SU-DHL-6 (cell line): ENCODE data around the gene SKAP2.

Source experiments
- H2AFZ ChIP-seq: fragments of 200-600 bp; sonication (generic); 2 replicates; pipeline ENCODE4 v1.6.1; 2014; ENCODE audit warnings: low read depth, mild to moderate bottlenecking, moderate library complexity, mixed read lengths, antibody characterized with exemption, low read length; ENCODE audit not compliant: severe bottlenecking
- H3F3A ChIP-seq: fragments of 200-600 bp; shearing (Covaris generic); 2 replicates; pipeline ENCODE4 v1.6.0; 2016; ENCODE audit warnings: antibody characterized with exemption, mild to moderate bottlenecking; ENCODE audit not compliant: insufficient read depth
- H3K27ac ChIP-seq: fragments of 200-600 bp; sonication (generic); 2 replicates; pipeline ENCODE4 v1.5.1; 2016; ENCODE audit warnings: low read depth, mild to moderate bottlenecking, low read length, moderate library complexity, mixed read lengths
- H3K27me3 ChIP-seq: fragments of 200-600 bp; sonication (generic), shearing (Covaris generic); 2 replicates; pipeline ENCODE4 v1.6.0; 2014; ENCODE audit warnings: mild to moderate bottlenecking, low read length
- H3K36me3 ChIP-seq: fragments of 200-600 bp; sonication (generic); 2 replicates; pipeline ENCODE4 v1.6.1; 2014; ENCODE audit warnings: mild to moderate bottlenecking, low read length, mixed read lengths
- H3K4me2 ChIP-seq: fragments of 300-600, 200-600 bp; shearing (Covaris generic), sonication (generic); 2 replicates; pipeline ENCODE4 v1.6.0; 2014; ENCODE audit warnings: low read length, low read depth, mild to moderate bottlenecking; ENCODE audit not compliant: poor library complexity, severe bottlenecking
- H3K4me3 ChIP-seq: fragments of 200-600 bp; sonication (generic); 2 replicates; pipeline ENCODE4 v1.5.1; 2014; ENCODE audit warnings: antibody characterized with exemption, low read length, mild to moderate bottlenecking, mixed read lengths; ENCODE audit not compliant: insufficient read depth, poor library complexity, severe bottlenecking
- H3K79me2 ChIP-seq: fragments of 200-600 bp; sonication (generic); 2 replicates; pipeline ENCODE4 v1.6.1; 2014; ENCODE audit warnings: mild to moderate bottlenecking, low read length, moderate library complexity; ENCODE audit not compliant: insufficient read depth
- H3K9ac ChIP-seq: fragments of 200-600 bp; sonication (generic); 2 replicates; pipeline ENCODE4 v1.7.0; 2014; ENCODE audit warnings: mild to moderate bottlenecking, low read length
- H3K9me2 ChIP-seq: fragments of 200-600 bp; sonication (generic); replicated peaks from 2 replicates; pipeline ENCODE4 v1.6.1; 2014; ENCODE audit warnings: low read length; ENCODE audit not compliant: insufficient read depth
- H3K9me3 ChIP-seq: fragments of 200-600 bp; sonication (generic); 2 replicates; pipeline ENCODE4 v1.6.1; 2014; ENCODE audit warnings: low read length, mixed read lengths; ENCODE audit not compliant: insufficient read depth
- H4K20me1 ChIP-seq: fragments of 200-600 bp; sonication (generic); 2 replicates; pipeline ENCODE4 v1.6.1; 2014; ENCODE audit warnings: low read depth, mild to moderate bottlenecking, antibody characterized with exemption, low read length, moderate library complexity, mixed read lengths
- EZH2phosphoT487 ChIP-seq: fragments of 200-600 bp; sonication (generic), shearing (Covaris generic); conservative IDR thresholded peaks from 2 replicates; pipeline ENCODE4 v1.6.1; 2018; ENCODE audit warnings: mild to moderate bottlenecking, antibody characterized with exemption, low read length, moderate library complexity, mixed read lengths
- TF ChIP-seq, protein P1 (sequence below): fragments of 200-600 bp; sonication (generic); IDR thresholded peaks from one replicate; pipeline ENCODE4 v1.5.1; 2017; ENCODE audit warnings: antibody characterized with exemption, mild to moderate bottlenecking, low read length, moderate library complexity; ENCODE audit not compliant: insufficient read depth, poor library complexity, severe bottlenecking

SKAP2 gene

GRCh38 chr7:26631601-26632000 is 232.8 kb downstream of the SKAP2 start:
- Histone ChIP-seq H3K4me3 (no peak overlapping the region), H2AFZ (no peak overlapping the region), H4K20me1 (no peaks in the 10 kb centered on the region), H3F3A (no peaks in the 10 kb centered on the region), H3K27ac (no peak overlapping the region), H3K4me2 (no peak overlapping the region), H3K27me3 (no peaks in the 10 kb centered on the region), H3K36me3 (no peaks in the 10 kb centered on the region), H3K9me3 (no peaks in the 10 kb centered on the region), H3K9me2 (no peaks in the 10 kb centered on the region), H3K79me2 (no peaks in the 10 kb centered on the region), H3K9ac (no peak overlapping the region)
- TF ChIP-seq, protein P1, sequence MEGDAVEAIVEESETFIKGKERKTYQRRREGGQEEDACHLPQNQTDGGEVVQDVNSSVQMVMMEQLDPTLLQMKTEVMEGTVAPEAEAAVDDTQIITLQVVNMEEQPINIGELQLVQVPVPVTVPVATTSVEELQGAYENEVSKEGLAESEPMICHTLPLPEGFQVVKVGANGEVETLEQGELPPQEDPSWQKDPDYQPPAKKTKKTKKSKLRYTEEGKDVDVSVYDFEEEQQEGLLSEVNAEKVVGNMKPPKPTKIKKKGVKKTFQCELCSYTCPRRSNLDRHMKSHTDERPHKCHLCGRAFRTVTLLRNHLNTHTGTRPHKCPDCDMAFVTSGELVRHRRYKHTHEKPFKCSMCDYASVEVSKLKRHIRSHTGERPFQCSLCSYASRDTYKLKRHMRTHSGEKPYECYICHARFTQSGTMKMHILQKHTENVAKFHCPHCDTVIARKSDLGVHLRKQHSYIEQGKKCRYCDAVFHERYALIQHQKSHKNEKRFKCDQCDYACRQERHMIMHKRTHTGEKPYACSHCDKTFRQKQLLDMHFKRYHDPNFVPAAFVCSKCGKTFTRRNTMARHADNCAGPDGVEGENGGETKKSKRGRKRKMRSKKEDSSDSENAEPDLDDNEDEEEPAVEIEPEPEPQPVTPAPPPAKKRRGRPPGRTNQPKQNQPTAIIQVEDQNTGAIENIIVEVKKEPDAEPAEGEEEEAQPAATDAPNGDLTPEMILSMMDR: no peak
- TF ChIP-seq EZH2phosphoT487: no peak

- Histone ChIP-seq H3K27ac (no peak overlapping the region), H3F3A (no peaks in the 10 kb centered on the region), H3K4me2 (no peak overlapping the region), H3K27me3 (no peaks in the 10 kb centered on the region), H3K9me2 (no peaks in the 10 kb centered on the region), H3K4me3 (no peak overlapping the region), H2AFZ (no peak overlapping the region), H3K36me3 (no peaks in the 10 kb centered on the region), H3K9ac (no peak overlapping the region), H3K79me2 (no peaks in the 10 kb centered on the region), H3K9me3 (no peaks in the 10 kb centered on the region), H4K20me1 (no peaks in the 10 kb centered on the region)
- TF ChIP-seq, protein P1: no peak
- no peak for TF ChIP-seq EZH2phosphoT487
These were observed 233.3 kb downstream of the SKAP2 start for GRCh38 chr7:26630941-26631580.

- Histone ChIP-seq H3K9me3 (no peaks in the 10 kb centered on the region), H2AFZ (no peak overlapping the region), H4K20me1 (no peaks in the 10 kb centered on the region), H3F3A (no peaks in the 10 kb centered on the region), H3K36me3 (no peaks in the 10 kb centered on the region), H3K9ac (no peak overlapping the region), H3K4me2 (no peak overlapping the region), H3K27ac (no peak overlapping the region), H3K4me3 (no peak overlapping the region), H3K79me2 (no peaks in the 10 kb centered on the region), H3K27me3 (no peaks in the 10 kb centered on the region), H3K9me2 (no peaks in the 10 kb centered on the region)
- TF ChIP-seq, protein P1: no peak
- TF ChIP-seq EZH2phosphoT487: no peak
These were observed 234.0 kb downstream of the SKAP2 start for GRCh38 chr7:26630361-26630760.
